Gastroesophageal sphincter (tissue), 4 donors: Measurements from ENCODE around the gene RFTN1. TPM values are rescaled to one million over a fixed set of nuclear protein-coding genes. Genes with fewer than 3 reads are reported as not detected.

Experiments
- ATAC-seq: fragments of 150-250 bp; one replicate; pipeline ENCODE4 v1.9.1; 2016; ENCODE audit warnings: mild to moderate bottlenecking, moderate library complexity
- H3K27ac ChIP-seq, 4 donors: fragments of 200-600 bp; sonication (generic) in 3 of 4; 1 replicate in 3 of 4; 2 replicates in 1 of 4; pipeline ENCODE4 v1.5.1; 2016 to 2019
- H3K27me3 ChIP-seq: fragments of 200-600 bp; sonication (generic); one replicate; pipeline ENCODE4 v1.5.1; 2019
- H3K36me3 ChIP-seq, 2 donors: fragments of 200-600 bp; sonication (generic); one replicate each; pipeline ENCODE4 v1.5.1; 2019; ENCODE audit warnings: control low read depth in 1 of 2
- H3K4me1 ChIP-seq, 3 donors: fragments of 200-600 bp; sonication (generic); 1 replicate in 2 of 3; 2 replicates in 1 of 3; pipeline ENCODE4 v1.5.1; 2016 to 2019; ENCODE audit warnings: control low read depth in 2 of 3
- H3K4me3 ChIP-seq, 2 donors: fragments of 200-600 bp; sonication (generic); one replicate each; pipeline ENCODE4 v1.5.1; 2019; ENCODE audit warnings: mild to moderate bottlenecking in 1 of 2, moderate library complexity in 1 of 2
- H3K9me3 ChIP-seq, 3 donors: fragments of 200-600 bp; sonication (generic); one replicate each; pipeline ENCODE4 v1.5.1; 2017 to 2019; ENCODE audit warnings: control low read depth in 2 of 3
- EP300 ChIP-seq: sonication (generic); formaldehyde crosslinking; IDR thresholded peaks from one replicate; pipeline ENCODE4 v1.6.1; 2017; ENCODE audit warnings: antibody characterized with exemption, mild to moderate bottlenecking
- POLR2A ChIP-seq, 2 donors: fragments of 450-650 bp; IDR thresholded peaks; one replicate each; pipeline ENCODE4 v1.6.1; 2017; ENCODE audit warnings: antibody characterized with exemption in 2 of 2, mild to moderate bottlenecking in 2 of 2, moderate library complexity in 1 of 2
- POLR2AphosphoS5 ChIP-seq: sonication (generic); formaldehyde crosslinking; IDR thresholded peaks from one replicate; pipeline ENCODE4 v1.6.1; 2017; ENCODE audit warnings: antibody characterized with exemption
- WGBS, 2 donors: methylation state at CpG; one replicate each; pipeline ENCODE4 v1.1.5; 2018; ENCODE audit warnings: low coverage in 1 of 2; 5-methylcytosine and 5-hydroxymethylcytosine counted together
- total RNA-seq, 4 donors: library from RNA; depleted of rRNA; stranded (reverse); fragments of >200 nt; gene quantifications; one replicate each; pipeline ENCODE4 v1.1.0, GENCODE V29; 2016
- TF ChIP-seq, protein P1 (sequence below), 4 experiments: fragments of 200-600 bp in 2 of 4; fragments of 450-650 bp in 2 of 4; sonication (generic) in 1 of 4; IDR thresholded peaks; one replicate each; pipeline ENCODE4 v1.5.1; 2017 to 2019; ENCODE audit warnings: antibody characterized with exemption in 4 of 4, mild to moderate bottlenecking in 2 of 4, moderate library complexity in 2 of 4

Gene RFTN1
- total RNA-seq, 4 donors from 2014 or later: 30.6 to 110 (median 68.2) TPM

- H3K27ac ChIP-seq: no peak overlapping the region
- TF ChIP-seq POLR2A (IDR thresholded peaks at IDR 0.05) (no peak), POLR2AphosphoS5 (no peak), EP300 (no peak)
- TF ChIP-seq, protein P1, sequence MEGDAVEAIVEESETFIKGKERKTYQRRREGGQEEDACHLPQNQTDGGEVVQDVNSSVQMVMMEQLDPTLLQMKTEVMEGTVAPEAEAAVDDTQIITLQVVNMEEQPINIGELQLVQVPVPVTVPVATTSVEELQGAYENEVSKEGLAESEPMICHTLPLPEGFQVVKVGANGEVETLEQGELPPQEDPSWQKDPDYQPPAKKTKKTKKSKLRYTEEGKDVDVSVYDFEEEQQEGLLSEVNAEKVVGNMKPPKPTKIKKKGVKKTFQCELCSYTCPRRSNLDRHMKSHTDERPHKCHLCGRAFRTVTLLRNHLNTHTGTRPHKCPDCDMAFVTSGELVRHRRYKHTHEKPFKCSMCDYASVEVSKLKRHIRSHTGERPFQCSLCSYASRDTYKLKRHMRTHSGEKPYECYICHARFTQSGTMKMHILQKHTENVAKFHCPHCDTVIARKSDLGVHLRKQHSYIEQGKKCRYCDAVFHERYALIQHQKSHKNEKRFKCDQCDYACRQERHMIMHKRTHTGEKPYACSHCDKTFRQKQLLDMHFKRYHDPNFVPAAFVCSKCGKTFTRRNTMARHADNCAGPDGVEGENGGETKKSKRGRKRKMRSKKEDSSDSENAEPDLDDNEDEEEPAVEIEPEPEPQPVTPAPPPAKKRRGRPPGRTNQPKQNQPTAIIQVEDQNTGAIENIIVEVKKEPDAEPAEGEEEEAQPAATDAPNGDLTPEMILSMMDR (IDR thresholded peaks at IDR 0.05): no peak
- H3K4me1 ChIP-seq: peaks cover 0 to 11% (median 3%) of the 10 kb centered on the region in 3 donors
- peaks cover 0 to 24% of the 10 kb centered on the region in 2 donors for H3K36me3 ChIP-seq
- WGBS, 2 donors: 20 to 64% methylated on average over 1 to 2 of the region's 2 CpGs
- H3K4me3 ChIP-seq: no peak overlapping the region
- H3K27me3 ChIP-seq: no peaks in the 10 kb centered on the region
- ATAC-seq: no peak
- no peaks in the 10 kb centered on the region for H3K9me3 ChIP-seq
Observed at GRCh38 chr3:16303037-16303575, 210.4 kb downstream of the RFTN1 start.

GRCh38 chr3:16302082-16302631, 211.3 kb downstream of the RFTN1 start:
- Histone ChIP-seq H3K27me3 (no peaks in the 10 kb centered on the region), H3K9me3 (no peaks in the 10 kb centered on the region), H3K27ac (no peak overlapping the region), H3K4me3 (no peak overlapping the region), H3K36me3 (peaks cover 0 to 24% of the 10 kb centered on the region in 2 donors), H3K4me1 (peaks cover 0 to 12% (median 3%) of the 10 kb centered on the region in 3 donors)
- no peak for ATAC-seq
- no peak for TF ChIP-seq POLR2A (IDR thresholded peaks at IDR 0.05)
- TF ChIP-seq EP300: no peak
- TF ChIP-seq, protein P1 (IDR thresholded peaks at IDR 0.05): no peak
- TF ChIP-seq POLR2AphosphoS5: no peak
- 67 to 79% methylated on average over 6 of the region's 6 CpGs for WGBS, 2 donors

DNA sequence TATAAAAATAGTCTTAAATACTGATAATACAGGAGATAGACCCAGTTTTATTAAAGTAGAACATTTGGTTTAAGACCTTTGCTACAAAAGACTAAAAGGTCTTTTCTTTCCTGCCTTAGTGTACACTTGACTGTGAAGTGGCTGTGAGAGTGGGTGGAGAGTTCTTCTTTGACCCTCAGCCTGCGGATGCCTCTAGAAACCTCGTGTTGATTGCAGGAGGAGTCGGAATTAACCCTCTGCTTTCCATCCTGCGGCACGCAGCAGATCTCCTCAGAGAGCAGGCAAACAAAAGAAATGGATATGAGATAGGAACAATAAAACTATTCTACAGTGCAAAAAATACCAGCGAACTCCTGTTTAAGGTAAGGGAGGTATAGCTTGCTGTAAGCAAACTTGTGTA, 212.0 kb downstream of the RFTN1 start:
- peak overlapping the region in 1 of 4 donors; percentile 23 for H3K27ac ChIP-seq
- 55 to 67% methylated on average over 6 of the region's 6 CpGs for WGBS, 2 donors
- peaks cover 0 to 12% (median 3%) of the 10 kb centered on the region in 3 donors for H3K4me1 ChIP-seq
- no peak for TF ChIP-seq EP300
- no peak for TF ChIP-seq POLR2A (IDR thresholded peaks at IDR 0.05)
- no peak for TF ChIP-seq POLR2AphosphoS5
- H3K4me3 ChIP-seq: no peak overlapping the region
- peaks cover 0 to 24% of the 10 kb centered on the region in 2 donors for H3K36me3 ChIP-seq
- no peaks in the 10 kb centered on the region for H3K9me3 ChIP-seq
- no peaks in the 10 kb centered on the region for H3K27me3 ChIP-seq
- no peak for ATAC-seq

GRCh38 chr3:16300881-16301359, 212.6 kb downstream of the RFTN1 start:
- no peaks in the 10 kb centered on the region for H3K9me3 ChIP-seq
- H3K4me3 ChIP-seq: no peak overlapping the region
- H3K4me1 ChIP-seq: peaks cover 0 to 12% (median 3%) of the 10 kb centered on the region in 3 donors
- no peaks in the 10 kb centered on the region for H3K27me3 ChIP-seq
- TF ChIP-seq POLR2AphosphoS5 (no peak), EP300 (no peak), POLR2A (IDR thresholded peaks at IDR 0.05) (no peak)
- TF ChIP-seq, protein P1 (IDR thresholded peaks at IDR 0.05): no peak
- peak overlapping the region in 1 of 4 donors; percentile 23 for H3K27ac ChIP-seq
- WGBS, 2 donors: 84 to 100% methylated on average over 2 of the region's 2 CpGs
- H3K36me3 ChIP-seq: peaks cover 0 to 27% of the 10 kb centered on the region in 2 donors
- no peak for ATAC-seq

DNA sequence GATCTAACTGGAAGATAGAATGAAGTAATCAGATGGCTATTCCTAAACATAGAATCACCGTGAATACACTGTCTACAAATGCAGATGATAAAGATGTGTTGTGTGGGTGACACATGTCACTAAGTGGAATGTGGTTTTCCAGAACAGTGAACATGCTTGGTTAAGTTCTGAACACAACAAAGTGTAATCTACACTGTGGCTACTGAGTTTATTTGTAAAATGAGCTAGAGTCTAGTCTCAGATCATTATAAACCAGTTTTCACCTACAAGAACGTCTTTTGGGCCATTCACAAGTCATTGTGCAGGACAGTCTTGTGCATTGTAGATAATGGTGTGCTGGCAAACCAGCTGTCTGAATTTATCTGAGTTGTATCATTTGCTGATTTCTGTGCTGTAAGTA, 213.2 kb downstream of the RFTN1 start:
- TF ChIP-seq EP300 (no peak), POLR2A (IDR thresholded peaks at IDR 0.05) (no peak), POLR2AphosphoS5 (no peak)
- TF ChIP-seq, protein P1 (IDR thresholded peaks at IDR 0.05): no peak
- H3K36me3 ChIP-seq: peaks cover 0 to 34% of the 10 kb centered on the region in 2 donors
- no peaks in the 10 kb centered on the region for H3K27me3 ChIP-seq
- H3K27ac ChIP-seq: peak overlapping the region in 1 of 4 donors; percentile 23
- 51 to 89% methylated on average over 2 of the region's 2 CpGs for WGBS, 2 donors
- no peaks in the 10 kb centered on the region for H3K9me3 ChIP-seq
- H3K4me3 ChIP-seq: no peak overlapping the region
- peaks cover 0 to 12% (median 3%) of the 10 kb centered on the region in 3 donors for H3K4me1 ChIP-seq
- ATAC-seq: no peak
